H1 (cell line): ENCODE data around the gene PRKCA.

Experiments
- ATF3 ChIP-seq: IDR thresholded peaks from 2 replicates; pipeline ENCODE4 v1.6.1; 2011; ENCODE audit warnings: low read depth, mild to moderate bottlenecking, low read length; ENCODE audit not compliant: insufficient read depth
- CTCF ChIP-seq, 3 experiments: IDR thresholded peaks; 1 replicate in 2 of 3; 2 replicates in 1 of 3; pipeline versions ENCODE4 v1.5.1 to v1.6.1; 2011; ENCODE audit warnings: low read length in 3 of 3, mild to moderate bottlenecking in 3 of 3, inconsistent platforms in 2 of 3, low read depth in 1 of 3, moderate library complexity in 1 of 3; ENCODE audit not compliant: insufficient read depth in 1 of 3; ENCODE audit errors: control extremely low read depth in 1 of 3
- POLR2A ChIP-seq, 2 experiments: IDR thresholded peaks; 1 replicate in 1 of 2; 2 replicates in 1 of 2; pipeline ENCODE4 v1.6.1; 2011; ENCODE audit warnings: low read depth in 2 of 2, low read length in 2 of 2, mild to moderate bottlenecking in 2 of 2; ENCODE audit errors: control extremely low read depth in 1 of 2
- USF2 ChIP-seq: IDR thresholded peaks from 2 replicates; pipeline ENCODE4 v1.6.1; 2011; ENCODE audit warnings: low read length, improper control_type of control experiment

GRCh38 chr17:66726846-66727245 lies 424.4 kb downstream of the PRKCA start:
- no peak for TF ChIP-seq CTCF (IDR thresholded peaks at IDR 0.05; ENCODE audit: control extremely low read depth in 1 of 3, insufficient read depth in 1 of 3, low read depth in 1 of 3, low read length in 3 of 3)
- no peak for TF ChIP-seq POLR2A (IDR thresholded peaks at IDR 0.05; ENCODE audit: control extremely low read depth in 1 of 2, low read depth in 2 of 2, low read length in 2 of 2)
- no peak for TF ChIP-seq USF2
- no peak for TF ChIP-seq ATF3
